ENCODE results near the gene PDXDC1.
"Not testable (repeated sequence)": the region's sequence is repeated elsewhere in the genome, so short reads cannot be mapped to it uniquely, and the experiment has no call there.

Gene PDXDC1

DNA sequence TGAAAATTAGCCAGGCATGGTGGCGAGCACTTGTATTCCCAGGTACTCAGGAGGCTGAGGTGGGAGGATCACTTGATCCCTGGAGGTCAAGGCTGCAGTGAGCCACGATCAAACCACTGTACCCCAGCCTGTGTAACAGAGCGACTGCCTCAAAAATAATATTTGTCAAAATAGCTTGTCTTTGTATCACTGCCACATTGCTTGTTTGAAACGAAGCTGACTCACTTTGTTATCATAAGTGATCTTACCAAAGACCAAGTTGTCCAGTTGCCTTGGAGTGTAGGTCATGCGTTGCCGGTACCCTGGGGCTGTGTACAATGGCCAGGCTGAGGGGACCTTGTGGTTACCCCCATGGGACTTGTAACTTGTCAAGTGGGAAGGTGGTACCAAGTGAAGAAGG lies 21.9 kb downstream of the PDXDC1 start:
- H3K27me3 ChIP-seq, H3K27ac ChIP-seq, H3K4me2 ChIP-seq, H3K9ac ChIP-seq, H3K4me3 ChIP-seq: not testable (repeated sequence)
- Histone ChIP-seq H3K4me1 (peaks cover 0 to 11% (median 0%) of the 10 kb centered on the region in 10 experiments; a peak in 4 of 20 replicates), H3K36me3 (peaks cover 41 to 77% (median 51%) of the 10 kb centered on the region in 11 experiments), H4K20me1 (peaks cover 8 to 60% (median 28%) of the 10 kb centered on the region in 11 experiments; a peak in 17 of 22 replicates), H3K9me3 (replicated peaks in 1 of 11) (peaks cover 19 to 36% (median 24%) of the 10 kb centered on the region in 11 experiments)

- H3K4me2 ChIP-seq, H3K9ac ChIP-seq, H3K27me3 ChIP-seq, H3K27ac ChIP-seq, H3K4me3 ChIP-seq: not testable (repeated sequence)
- Histone ChIP-seq H3K4me1 (peaks cover 0 to 11% (median 0%) of the 10 kb centered on the region in 10 experiments; a peak in 4 of 20 replicates), H3K36me3 (peaks cover 28 to 67% (median 41%) of the 10 kb centered on the region in 11 experiments), H3K9me3 (replicated peaks in 1 of 11) (peaks cover 11 to 22% (median 13%) of the 10 kb centered on the region in 11 experiments), H4K20me1 (peaks cover 8 to 48% (median 27%) of the 10 kb centered on the region in 11 experiments; a peak in 17 of 22 replicates)
These were observed 23.5 kb downstream of the PDXDC1 start for GRCh38 chr16:14998300-14998699.

DNA sequence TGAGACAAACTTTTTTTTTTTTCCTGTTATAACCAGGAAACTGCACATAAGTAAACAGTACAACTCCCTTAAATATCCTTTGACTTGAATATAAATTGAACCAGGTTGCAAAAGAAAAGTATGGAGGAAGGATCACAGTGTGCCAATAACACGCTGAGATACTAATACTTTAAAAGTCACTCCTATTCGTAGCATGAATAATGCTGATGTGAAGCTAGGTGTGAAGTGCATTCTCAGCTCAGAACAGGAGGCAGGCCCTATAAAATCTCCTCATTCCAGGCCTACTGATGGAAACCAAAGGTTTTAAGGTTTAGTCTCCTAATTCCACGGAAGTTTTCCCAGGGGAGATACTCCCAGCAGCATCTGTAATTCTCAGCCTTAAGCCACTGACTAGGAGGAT lies 25.0 kb downstream of the PDXDC1 start:
- peaks cover 0 to 11% (median 2%) of the 10 kb centered on the region in 10 experiments; a peak in 11 of 20 replicates for H3K4me1 ChIP-seq
- peaks cover 9 to 48% (median 27%) of the 10 kb centered on the region in 11 experiments; a peak in 17 of 22 replicates for H4K20me1 ChIP-seq
- H3K27me3 ChIP-seq; H3K27ac ChIP-seq; H3K4me2 ChIP-seq; H3K9me3 ChIP-seq (replicated peaks in 1 of 11); H3K9ac ChIP-seq; H3K4me3 ChIP-seq: not testable (repeated sequence)
- peaks cover 36 to 74% (median 54%) of the 10 kb centered on the region in 11 experiments for H3K36me3 ChIP-seq

- not testable (repeated sequence) for H3K4me2 ChIP-seq; H3K27ac ChIP-seq; H3K4me3 ChIP-seq; H3K27me3 ChIP-seq; H3K9me3 ChIP-seq (replicated peaks in 1 of 11); H3K9ac ChIP-seq
- peaks cover 7 to 22% (median 12%) of the 10 kb centered on the region in 10 experiments for H3K4me1 ChIP-seq
- peaks cover 2 to 28% (median 7%) of the 10 kb centered on the region in 11 experiments; a peak in 13 of 22 replicates for H4K20me1 ChIP-seq
- peaks cover 49 to 83% (median 56%) of the 10 kb centered on the region in 11 experiments for H3K36me3 ChIP-seq
These were observed 27.6 kb downstream of the PDXDC1 start for GRCh38 chr16:15002448-15002847.

DNA sequence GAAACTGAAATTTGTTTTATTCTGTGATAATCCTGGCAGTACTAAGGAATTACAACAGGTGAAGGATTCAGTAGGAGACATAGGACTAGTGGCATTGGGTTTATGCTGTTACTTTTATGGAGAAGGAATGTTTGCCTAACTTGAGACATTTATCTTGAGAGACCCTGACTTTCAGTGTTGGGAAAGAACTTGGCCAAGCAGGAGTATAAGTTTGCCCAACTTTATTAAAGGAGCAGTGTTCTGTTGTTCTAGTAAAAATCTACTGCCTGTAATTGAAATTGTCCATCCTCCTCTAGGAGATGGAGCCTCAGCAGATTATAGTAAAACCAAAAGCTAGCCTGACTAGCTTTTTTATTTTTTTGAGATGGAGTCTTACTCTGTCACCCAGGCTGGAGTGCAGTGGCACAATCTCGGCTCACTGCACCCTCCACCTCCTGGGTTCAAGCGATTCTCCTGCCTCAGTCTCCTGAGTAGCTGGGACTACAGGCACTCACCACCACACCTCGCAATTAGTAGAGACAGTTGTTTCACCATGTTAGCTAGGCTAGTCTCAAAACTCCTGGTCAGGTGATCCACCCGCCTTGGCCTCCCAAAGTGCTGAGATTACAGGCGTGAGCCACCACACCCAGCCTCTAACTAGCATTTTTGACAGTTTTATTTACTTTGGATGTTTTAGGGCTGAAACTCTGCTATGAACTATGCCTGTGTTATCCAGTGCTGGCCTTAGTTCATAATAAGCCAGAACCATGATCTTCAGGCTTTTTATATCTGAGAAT lies 30.7 kb downstream of the PDXDC1 start:
- not testable (repeated sequence) for H3K4me3 ChIP-seq; H3K9me3 ChIP-seq (replicated peaks in 1 of 11); H3K9ac ChIP-seq; H3K27me3 ChIP-seq; H3K27ac ChIP-seq
- Histone ChIP-seq H3K36me3 (peaks cover 38 to 73% (median 56%) of the 10 kb centered on the region in 11 experiments), H3K4me1 (peaks cover 16 to 38% (median 27%) of the 10 kb centered on the region in 10 experiments), H4K20me1 (peaks cover 0 to 21% (median 7%) of the 10 kb centered on the region in 11 experiments; a peak in 9 of 22 replicates), H3K4me2 (peak overlapping the region in 3 of 11 experiments; percentile 3 to 26 (median 14); a peak in 3 of 22 replicates)

DNA sequence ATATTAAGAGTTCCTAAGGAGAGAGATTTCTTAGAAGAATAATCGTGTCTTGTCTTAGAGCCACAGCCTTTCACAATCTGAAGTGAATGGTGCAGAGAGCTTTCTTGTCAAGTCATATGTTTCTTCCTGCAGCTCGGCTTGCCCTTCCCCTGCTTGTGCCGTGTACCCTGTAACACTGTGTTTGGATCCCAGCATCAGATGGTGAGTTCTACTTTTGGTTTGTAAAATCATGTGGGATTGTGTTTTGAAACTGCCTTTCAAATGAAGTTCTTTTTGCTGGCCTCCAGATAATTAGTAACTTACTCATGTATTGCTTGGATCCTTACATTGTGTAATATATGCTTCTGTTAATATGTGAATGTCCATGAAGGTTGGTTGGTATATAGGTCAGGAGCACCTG lies 33.8 kb downstream of the PDXDC1 start:
- not testable (repeated sequence) for H3K9me3 ChIP-seq (replicated peaks in 1 of 11); H3K4me3 ChIP-seq; H3K27me3 ChIP-seq; H3K9ac ChIP-seq
- Histone ChIP-seq H3K36me3 (peaks cover 51 to 82% (median 63%) of the 10 kb centered on the region in 11 experiments), H4K20me1 (peaks cover 0 to 23% (median 10%) of the 10 kb centered on the region in 11 experiments; a peak in 11 of 22 replicates), H3K4me1 (peaks cover 26 to 52% (median 42%) of the 10 kb centered on the region in 10 experiments), H3K4me2 (peak overlapping the region in 8 of 11 experiments; percentile 9 to 61 (median 21); a peak in 11 of 22 replicates), H3K27ac (peak overlapping the region in 2 of 11 experiments; percentile 0 to 2; a peak in 2 of 22 replicates)

DNA sequence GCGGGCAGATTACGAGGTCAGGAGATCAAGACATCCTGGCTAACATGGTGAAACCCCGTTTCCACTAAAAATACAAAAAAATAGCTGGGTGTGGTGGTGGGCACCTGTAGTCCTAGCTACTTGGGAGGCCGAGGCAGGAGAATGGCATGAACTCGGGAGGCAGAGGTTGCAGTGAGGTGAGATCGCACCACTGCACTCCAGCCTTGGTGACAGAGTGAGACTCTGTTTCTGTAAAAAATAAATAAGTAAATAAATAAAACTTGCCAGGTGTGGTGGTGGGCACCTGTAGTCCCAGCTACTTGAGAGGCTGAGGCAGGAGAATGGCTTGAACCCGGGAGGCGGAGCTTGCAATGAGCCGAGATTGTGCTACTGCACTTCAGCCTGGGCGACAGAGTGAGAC lies 38.1 kb downstream of the PDXDC1 start:
- not testable (repeated sequence) for H3K9me3 ChIP-seq (replicated peaks in 1 of 11); H3K9ac ChIP-seq; H3K4me3 ChIP-seq; H3K27me3 ChIP-seq
- Histone ChIP-seq H3K4me2 (peak overlapping the region in 6 of 11 experiments; percentile 1 to 78 (median 35); a peak in 10 of 22 replicates), H3K4me1 (peaks cover 33 to 71% (median 46%) of the 10 kb centered on the region in 10 experiments), H4K20me1 (peaks cover 0 to 33% (median 15%) of the 10 kb centered on the region in 11 experiments; a peak in 12 of 22 replicates), H3K27ac (peak overlapping the region in 2 of 11 experiments; percentile 30 to 91; a peak in 2 of 22 replicates), H3K36me3 (peaks cover 52 to 71% (median 61%) of the 10 kb centered on the region in 11 experiments)

- H4K20me1 ChIP-seq = peaks cover 0 to 42% (median 15%) of the 10 kb centered on the region in 11 experiments; a peak in 13 of 22 replicates
- H3K4me2 ChIP-seq = peak overlapping the region in 2 of 11 experiments; percentile 74 to 84; a peak in 5 of 22 replicates
- H3K9ac ChIP-seq = peak overlapping the region in 2 of 11 experiments; percentile 78 to 94; a peak in 4 of 22 replicates
- H3K4me1 ChIP-seq = peaks cover 27 to 64% (median 34%) of the 10 kb centered on the region in 10 experiments
- not testable (repeated sequence) for H3K4me3 ChIP-seq; H3K9me3 ChIP-seq (replicated peaks in 1 of 11); H3K27me3 ChIP-seq
- peak overlapping the region in 3 of 11 experiments; percentile 86 to 99 (median 91); a peak in 6 of 22 replicates for H3K27ac ChIP-seq
- H3K36me3 ChIP-seq = peaks cover 62 to 75% (median 69%) of the 10 kb centered on the region in 11 experiments
These were observed 40.8 kb downstream of the PDXDC1 start for GRCh38 chr16:15015671-15016070.

GRCh38 chr16:15016354-15016753 lies 41.5 kb downstream of the PDXDC1 start:
- not testable (repeated sequence) for H3K9me3 ChIP-seq (replicated peaks in 1 of 11); H3K27me3 ChIP-seq; H3K4me3 ChIP-seq
- peak overlapping the region in 3 of 11 experiments; percentile 2 to 63 (median 61); a peak in 5 of 22 replicates for H3K9ac ChIP-seq
- H4K20me1 ChIP-seq = peaks cover 0 to 46% (median 16%) of the 10 kb centered on the region in 11 experiments; a peak in 16 of 22 replicates
- H3K4me1 ChIP-seq = peaks cover 27 to 64% (median 34%) of the 10 kb centered on the region in 10 experiments
- H3K27ac ChIP-seq = peak overlapping the region in 7 of 11 experiments; percentile 0 to 99 (median 23); a peak in 11 of 22 replicates
- H3K36me3 ChIP-seq = peaks cover 62 to 75% (median 68%) of the 10 kb centered on the region in 11 experiments
- peak overlapping the region in 4 of 11 experiments; percentile 0 to 84 (median 48); a peak in 7 of 22 replicates for H3K4me2 ChIP-seq

DNA sequence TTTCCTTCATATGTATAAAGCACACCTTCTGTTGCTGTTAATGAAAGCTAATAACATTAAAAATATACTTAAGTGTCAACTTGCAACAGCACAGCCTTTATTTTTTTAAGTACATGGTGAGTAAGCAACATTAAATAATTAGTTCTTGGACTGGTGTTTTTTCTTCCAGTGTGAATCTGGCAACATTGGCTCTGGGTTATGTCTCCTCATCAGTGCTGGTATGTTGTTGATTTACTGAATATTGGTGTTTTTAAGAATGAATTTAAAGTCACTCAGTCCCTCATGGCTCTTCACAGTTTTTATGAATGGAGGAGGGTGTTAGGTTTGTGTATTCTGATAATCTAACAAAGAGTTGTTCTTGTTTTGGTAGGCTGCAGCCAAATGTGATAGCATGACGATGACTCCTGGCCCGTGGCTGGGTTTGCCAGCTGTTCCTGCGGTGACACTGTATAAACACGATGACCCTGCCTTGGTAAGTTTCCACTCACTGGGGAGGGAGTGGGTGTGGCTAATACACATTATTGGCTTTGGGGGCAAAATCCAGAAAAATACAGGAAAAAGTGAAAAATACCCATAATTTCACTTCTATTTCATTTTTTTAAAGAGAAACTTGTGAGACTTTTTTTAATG lies 42.2 kb downstream of the PDXDC1 start:
- peaks cover 0 to 53% (median 21%) of the 10 kb centered on the region in 11 experiments; a peak in 17 of 22 replicates for H4K20me1 ChIP-seq
- H3K9ac ChIP-seq = peak overlapping the region in 1 of 11 experiments; percentile 57; a peak in 1 of 22 replicates
- not testable (repeated sequence) for H3K9me3 ChIP-seq (replicated peaks in 1 of 11); H3K4me3 ChIP-seq; H3K27me3 ChIP-seq
- peaks cover 58 to 73% (median 67%) of the 10 kb centered on the region in 11 experiments for H3K36me3 ChIP-seq
- H3K4me2 ChIP-seq = peak overlapping the region in 3 of 11 experiments; percentile 22 to 84 (median 74); a peak in 5 of 22 replicates
- peaks cover 27 to 69% (median 34%) of the 10 kb centered on the region in 10 experiments for H3K4me1 ChIP-seq
- H3K27ac ChIP-seq = peak overlapping the region in 3 of 11 experiments; percentile 28 to 99 (median 91); a peak in 5 of 22 replicates

GRCh38 chr16:15021429-15021828 lies 46.6 kb downstream of the PDXDC1 start:
- not testable (repeated sequence) for H3K9me3 ChIP-seq (replicated peaks in 1 of 11); H3K27ac ChIP-seq; H3K9ac ChIP-seq; H3K4me2 ChIP-seq; H3K4me3 ChIP-seq; H3K27me3 ChIP-seq
- Histone ChIP-seq H3K4me1 (peaks cover 1 to 71% (median 13%) of the 10 kb centered on the region in 10 experiments; a peak in 16 of 20 replicates), H3K36me3 (peaks cover 68 to 97% (median 89%) of the 10 kb centered on the region in 11 experiments), H4K20me1 (peaks cover 0 to 75% (median 43%) of the 10 kb centered on the region in 11 experiments; a peak in 16 of 22 replicates)

- not testable (repeated sequence) for H3K27me3 ChIP-seq; H3K4me3 ChIP-seq; H3K27ac ChIP-seq; H3K9ac ChIP-seq; H3K9me3 ChIP-seq (replicated peaks in 1 of 11)
- Histone ChIP-seq H4K20me1 (peaks cover 0 to 79% (median 40%) of the 10 kb centered on the region in 11 experiments; a peak in 16 of 22 replicates), H3K4me1 (peaks cover 0 to 71% (median 10%) of the 10 kb centered on the region in 10 experiments; a peak in 13 of 20 replicates), H3K36me3 (peaks cover 61 to 97% (median 89%) of the 10 kb centered on the region in 11 experiments), H3K4me2 (peak overlapping the region in 1 of 11 experiments; percentile 81; a peak in 1 of 22 replicates)
These were observed 47.4 kb downstream of the PDXDC1 start for GRCh38 chr16:15022194-15022593.

Data from BLaER1 treated with 17β-estradiol and CSF1 and Interleukin-3, amounts not matched to agents 10 nM and 100 nM (cell line).